HG02759 (cell line): ENCODE measurements around the gene CCDC198.
A peak's percentile ranks its signal among the peaks of the same experiment; 100 is the strongest.

Source experiments
- ATAC-seq: cut with Tn5 transposase; IDR thresholded peaks from one replicate; pipeline ENCODE4 v1.9.1; 2021; ENCODE audit warnings: mild to moderate bottlenecking, moderate library complexity; ENCODE audit not compliant: unreplicated experiment

Gene CCDC198

DNA sequence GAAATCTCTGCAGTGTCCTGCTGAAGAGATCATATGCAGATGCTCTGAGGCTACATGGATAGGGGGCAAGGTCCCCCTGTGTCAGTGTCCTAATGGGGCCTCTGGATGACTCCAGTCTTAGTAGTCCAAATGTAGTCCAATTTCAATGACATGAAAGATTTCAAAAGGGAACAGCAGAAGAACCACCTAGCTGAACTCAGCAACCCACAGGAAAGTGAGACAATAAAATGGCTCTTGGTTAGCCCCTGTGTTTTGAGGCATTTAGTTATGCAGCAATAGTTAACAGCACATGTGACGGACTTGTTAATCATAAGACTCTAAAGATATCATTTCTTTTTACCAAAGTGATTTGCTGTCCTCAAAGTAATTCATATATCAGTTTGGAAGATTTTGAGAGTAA lies 22.7 kb downstream of the CCDC198 start:
- ATAC-seq: no peak

DNA sequence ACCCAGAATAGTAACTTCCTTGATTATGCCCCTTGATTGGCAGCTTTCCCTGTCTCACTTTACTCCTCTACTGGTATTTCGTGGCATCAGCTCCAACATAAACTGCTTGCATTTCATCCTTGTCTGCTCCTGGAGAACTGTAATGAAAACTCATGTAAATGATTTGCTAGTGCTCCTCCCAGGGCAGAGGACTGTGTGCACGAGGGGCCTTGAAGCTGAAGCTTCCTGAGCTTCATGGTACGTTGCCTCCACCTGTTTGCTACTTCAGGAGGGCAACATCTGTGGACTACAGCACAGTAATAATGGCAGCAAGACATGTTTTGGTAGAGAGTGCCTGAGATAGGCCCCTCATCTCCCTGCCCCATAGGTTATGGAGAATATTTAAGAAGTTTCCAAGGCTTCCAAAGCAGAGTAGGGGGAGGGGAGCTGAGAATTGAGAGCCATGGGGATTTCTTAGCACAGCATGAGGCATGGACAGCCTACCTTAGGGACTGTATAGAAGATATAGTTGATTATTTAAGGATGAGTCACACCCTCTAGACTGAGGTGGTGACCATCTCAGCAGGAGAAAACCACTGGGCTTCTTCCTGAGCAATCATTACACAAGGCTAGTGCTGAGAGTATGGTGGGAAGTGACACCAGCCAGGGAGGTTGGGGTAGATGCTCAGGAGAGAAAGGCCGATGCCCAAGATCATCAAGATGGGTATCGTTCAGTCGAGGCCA lies 29.5 kb downstream of the CCDC198 start:
- ATAC-seq: peak; percentile 96

DNA sequence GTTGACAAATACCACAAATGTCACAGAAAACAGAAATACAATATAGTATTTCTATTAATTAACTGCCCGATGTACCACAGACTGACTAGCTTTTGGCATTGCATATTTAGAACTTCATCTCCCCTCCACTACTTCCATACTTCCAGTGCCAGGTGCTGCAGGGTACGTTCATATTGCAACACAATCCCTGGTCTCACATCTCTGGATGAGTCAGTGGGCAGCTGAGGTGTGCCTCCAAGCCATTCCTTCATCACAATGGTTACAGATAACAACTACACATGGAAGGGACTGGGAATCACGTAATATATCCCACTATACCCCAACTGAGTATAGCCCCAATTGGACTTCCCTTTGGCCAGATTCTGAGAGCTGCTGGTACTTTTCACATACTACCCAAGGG lies 31.1 kb downstream of the CCDC198 start:
- no peak for ATAC-seq

DNA sequence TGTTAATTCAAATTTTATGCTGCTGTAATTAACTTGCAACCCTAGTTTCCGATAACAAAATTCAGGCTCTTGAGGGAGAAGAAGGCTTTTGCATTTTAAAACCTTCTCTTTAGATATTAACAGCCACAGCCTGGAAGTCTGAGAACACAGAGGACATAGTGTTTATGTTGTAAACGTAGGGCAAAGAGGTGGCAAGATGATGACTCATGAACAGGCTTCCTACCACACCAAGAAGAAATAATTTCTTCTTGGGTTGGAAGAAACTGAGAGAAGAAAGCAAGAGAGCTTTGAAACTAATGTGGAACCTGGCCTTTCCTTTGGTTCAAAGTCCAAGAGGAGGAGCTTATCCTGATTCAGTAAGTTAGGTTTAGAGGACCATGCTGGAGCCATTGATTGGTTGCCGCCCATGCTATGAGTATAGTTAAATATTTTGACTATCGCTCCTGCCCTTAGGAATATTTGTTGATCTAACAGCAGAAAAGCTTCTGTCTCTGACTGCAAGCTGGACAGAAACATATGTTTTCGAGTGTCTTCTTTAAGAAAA lies 31.8 kb downstream of the CCDC198 start:
- ATAC-seq: no peak

DNA sequence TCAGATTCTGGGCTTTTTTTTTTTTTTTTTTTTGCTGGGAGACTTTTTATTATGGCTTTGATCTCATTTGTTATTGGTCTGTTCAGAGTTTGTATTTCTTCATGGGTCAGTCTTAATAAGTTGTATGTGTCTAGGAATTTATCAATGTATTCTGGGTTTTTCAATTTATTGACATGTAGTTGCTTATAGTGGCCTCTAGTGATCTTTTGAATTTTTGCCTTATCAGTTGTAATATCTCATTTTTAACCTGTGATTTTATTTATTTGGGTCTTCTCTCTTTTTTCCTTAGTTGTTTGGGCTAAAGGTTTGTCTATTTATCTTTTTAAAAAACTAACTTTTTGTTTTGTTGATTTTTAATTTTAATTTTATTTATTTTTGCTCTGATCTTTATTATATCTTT lies 57.7 kb downstream of the CCDC198 start:
- no peak for ATAC-seq

DNA sequence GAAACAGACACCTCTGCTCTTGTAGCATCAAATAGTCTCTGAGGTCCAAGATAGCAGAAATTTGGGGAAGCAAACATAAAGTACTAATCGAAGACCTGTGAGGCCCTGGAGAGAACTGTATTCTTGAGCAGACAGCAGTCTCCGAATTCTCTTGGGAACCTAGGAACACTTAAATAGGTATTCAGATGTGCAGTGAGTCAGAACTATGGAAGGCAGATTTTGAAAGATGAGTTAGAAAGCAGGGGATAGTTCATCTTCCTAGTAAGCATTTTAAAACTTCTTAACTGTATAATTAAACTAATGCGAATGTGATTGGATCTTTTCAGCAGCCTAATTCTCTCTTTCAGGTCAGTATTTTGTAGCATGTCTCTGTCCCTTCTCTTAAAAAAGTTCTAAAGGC lies 72.7 kb downstream of the CCDC198 start:
- no peak for ATAC-seq

DNA sequence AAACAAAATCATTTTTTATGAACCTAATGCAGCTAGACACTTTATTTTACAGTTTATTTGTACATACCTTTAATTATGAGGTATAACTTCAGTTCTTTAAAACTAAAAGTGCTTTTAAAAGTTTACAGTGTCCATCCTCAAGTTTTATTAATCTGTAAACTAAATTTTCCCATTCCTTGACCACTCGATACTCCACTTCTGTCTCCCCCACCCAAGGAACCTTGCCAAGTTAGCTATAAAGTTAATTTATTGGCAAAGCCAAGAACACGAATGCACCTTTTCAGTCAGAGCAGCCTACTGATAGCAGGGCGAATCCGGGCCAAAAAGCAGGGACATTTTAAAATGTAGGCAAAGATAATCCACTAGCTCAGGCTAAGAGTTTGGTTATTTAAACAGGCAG lies 73.6 kb downstream of the CCDC198 start:
- ATAC-seq: no peak
